ENCODE data around the gene CDC42EP4. TPM values are rescaled to one million over a fixed set of nuclear protein-coding genes. Genes with fewer than 3 reads are reported as not detected.

Gene CDC42EP4
- total RNA-seq, 1 experiment from 2014 or later: 83.1 TPM

DNA sequence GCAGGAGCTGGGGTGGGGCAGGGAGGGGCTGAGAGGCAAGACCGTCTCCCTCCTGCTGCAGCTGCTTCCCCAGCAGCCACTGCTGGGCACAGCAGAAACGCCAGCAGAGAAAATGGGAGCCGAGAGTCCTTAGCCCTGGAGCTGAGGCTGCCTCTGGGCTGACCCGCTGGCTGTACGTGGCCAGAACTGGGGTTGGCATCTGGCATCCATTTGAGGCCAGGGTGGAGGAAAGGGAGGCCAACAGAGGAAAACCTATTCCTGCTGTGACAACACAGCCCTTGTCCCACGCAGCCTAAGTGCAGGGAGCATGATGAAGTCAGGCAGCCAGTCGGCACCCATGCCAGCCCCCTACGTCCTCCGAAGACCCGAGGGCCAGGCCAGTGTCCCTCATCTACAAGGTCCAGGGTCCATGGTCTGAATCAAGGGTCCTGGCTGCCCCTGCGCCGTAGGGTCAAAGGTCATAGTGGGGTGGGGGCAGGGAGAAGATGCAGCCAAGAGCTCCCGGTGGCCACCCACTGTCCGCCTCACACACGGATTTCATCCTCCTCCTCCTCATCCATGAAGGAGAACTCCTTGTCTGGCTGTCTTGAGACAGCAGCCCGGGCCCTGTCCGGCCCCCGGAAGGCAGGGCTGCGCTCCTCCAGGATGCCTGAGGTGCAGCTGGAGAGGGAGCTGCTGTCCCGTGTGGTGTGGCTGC, 26.7 kb downstream of the CDC42EP4 start:
- DNase-seq: no peak
- Histone ChIP-seq H3K4me1 (ENCODE audit: insufficient read depth, low read length) (peaks cover 36% of the 10 kb centered on the region), H3K27me3 (ENCODE audit: low read length) (no peaks in the 10 kb centered on the region), H3K9me3 (ENCODE audit: low read length) (no peaks in the 10 kb centered on the region), H3K79me2 (ENCODE audit: low read length) (peaks cover 54% of the 10 kb centered on the region), H4K20me1 (ENCODE audit: low read length) (peaks cover 23% of the 10 kb centered on the region; the same call in 1 of the 2 replicates), H3K9ac (ENCODE audit: low read length) (no peak overlapping the region), H3K4me2 (ENCODE audit: low read length) (no peak overlapping the region), H3K4me3 (ENCODE audit: low read length) (no peak overlapping the region), H3F3A (ENCODE audit: low read length, unreplicated experiment) (no peaks in the 10 kb centered on the region), H3K36me3 (ENCODE audit: low read depth, low read length) (peaks cover 25% of the 10 kb centered on the region; the same call in 1 of the 2 replicates), H2AFZ (ENCODE audit: low read length) (no peak overlapping the region), H3K27ac (ENCODE audit: low read length) (no peak overlapping the region), H3K9me2 (replicated peaks; ENCODE audit: low read length) (no peaks in the 10 kb centered on the region)
- ChIA-PET POLR2A (ENCODE audit: unreplicated experiment) (no interaction called here), CTCF (no interaction called here)
- TF ChIP-seq EZH2 (IDR thresholded peaks at IDR 0.05; ENCODE audit: low read length, unreplicated experiment) (no peak), EZH2phosphoT487 (IDR thresholded peaks at IDR 0.05; ENCODE audit: borderline replicate concordance, low read length) (no peak)
- TF ChIP-seq, protein P1, sequence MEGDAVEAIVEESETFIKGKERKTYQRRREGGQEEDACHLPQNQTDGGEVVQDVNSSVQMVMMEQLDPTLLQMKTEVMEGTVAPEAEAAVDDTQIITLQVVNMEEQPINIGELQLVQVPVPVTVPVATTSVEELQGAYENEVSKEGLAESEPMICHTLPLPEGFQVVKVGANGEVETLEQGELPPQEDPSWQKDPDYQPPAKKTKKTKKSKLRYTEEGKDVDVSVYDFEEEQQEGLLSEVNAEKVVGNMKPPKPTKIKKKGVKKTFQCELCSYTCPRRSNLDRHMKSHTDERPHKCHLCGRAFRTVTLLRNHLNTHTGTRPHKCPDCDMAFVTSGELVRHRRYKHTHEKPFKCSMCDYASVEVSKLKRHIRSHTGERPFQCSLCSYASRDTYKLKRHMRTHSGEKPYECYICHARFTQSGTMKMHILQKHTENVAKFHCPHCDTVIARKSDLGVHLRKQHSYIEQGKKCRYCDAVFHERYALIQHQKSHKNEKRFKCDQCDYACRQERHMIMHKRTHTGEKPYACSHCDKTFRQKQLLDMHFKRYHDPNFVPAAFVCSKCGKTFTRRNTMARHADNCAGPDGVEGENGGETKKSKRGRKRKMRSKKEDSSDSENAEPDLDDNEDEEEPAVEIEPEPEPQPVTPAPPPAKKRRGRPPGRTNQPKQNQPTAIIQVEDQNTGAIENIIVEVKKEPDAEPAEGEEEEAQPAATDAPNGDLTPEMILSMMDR (conservative IDR thresholded peaks at IDR 0.05; ENCODE audit: low read depth, low read length): no peak
- ATAC-seq: no peak
- no TSS peak for BruUV-seq (replicated peaks)
- intact Hi-C loops (cut with micrococcal nuclease): no loop called here

DNA sequence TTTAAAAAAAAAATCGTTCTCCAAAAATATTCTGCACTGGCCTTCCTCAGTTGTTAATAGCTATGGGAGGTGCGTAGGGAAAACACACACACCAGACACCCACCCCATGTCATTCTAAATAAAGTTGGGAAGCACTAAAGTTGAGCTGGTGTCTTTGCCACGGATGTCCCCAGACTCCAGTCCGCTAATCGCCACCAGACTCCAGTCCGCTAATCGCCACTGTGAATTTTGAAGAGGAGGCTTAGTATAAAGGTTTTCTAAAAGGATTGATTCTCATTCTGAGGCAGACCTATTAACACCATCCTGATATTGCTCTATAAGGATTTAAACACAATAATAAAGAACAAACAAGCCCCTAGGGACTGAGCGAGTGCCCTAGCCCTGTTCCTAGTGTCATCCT, 27.4 kb downstream of the CDC42EP4 start:
- Histone ChIP-seq H4K20me1 (ENCODE audit: low read length) (peaks cover 23% of the 10 kb centered on the region; the same call in 1 of the 2 replicates), H3K79me2 (ENCODE audit: low read length) (peaks cover 47% of the 10 kb centered on the region)
- TF ChIP-seq, protein P1 (conservative IDR thresholded peaks at IDR 0.05; ENCODE audit: low read depth, low read length): no peak
- no peak for TF ChIP-seq EZH2phosphoT487 (IDR thresholded peaks at IDR 0.05; ENCODE audit: borderline replicate concordance, low read length)
- no peak for TF ChIP-seq EZH2 (IDR thresholded peaks at IDR 0.05; ENCODE audit: low read length, unreplicated experiment)

DNA sequence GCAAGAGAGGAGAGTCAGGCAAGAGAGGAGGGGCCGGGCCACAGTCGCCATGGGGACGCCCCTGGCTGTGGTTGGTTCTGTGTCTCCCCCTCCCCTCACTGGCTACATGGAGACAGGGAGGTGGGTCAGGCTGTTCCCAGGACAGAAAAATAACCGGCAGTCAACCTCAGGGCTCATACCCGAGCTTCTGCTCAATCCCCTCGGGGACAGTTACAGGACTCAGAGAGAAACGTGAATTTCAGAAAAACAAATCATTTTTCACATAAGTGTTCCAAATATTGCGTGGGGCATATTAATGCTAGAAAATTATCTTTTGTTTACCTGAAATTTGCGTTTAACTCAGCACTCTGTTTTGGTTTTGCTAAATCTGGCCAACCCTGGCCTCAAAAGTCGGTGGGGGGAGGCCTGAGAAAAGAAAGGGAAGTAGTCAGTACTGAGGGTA, 27.9 kb downstream of the CDC42EP4 start:
- peaks cover 23% of the 10 kb centered on the region; the same call in 1 of the 2 replicates for H4K20me1 ChIP-seq (ENCODE audit: low read length)

More for the DNA sequence above, 27.4 kb downstream of the CDC42EP4 start:
- DNase-seq: no peak
- no peak for ATAC-seq
- Histone ChIP-seq H3K9ac (ENCODE audit: low read length) (no peak overlapping the region), H3K9me2 (replicated peaks; ENCODE audit: low read length) (no peaks in the 10 kb centered on the region), H3K4me1 (ENCODE audit: insufficient read depth, low read length) (peaks cover 29% of the 10 kb centered on the region), H2AFZ (ENCODE audit: low read length) (no peak overlapping the region), H3K9me3 (ENCODE audit: low read length) (no peaks in the 10 kb centered on the region), H3K4me3 (ENCODE audit: low read length) (no peak overlapping the region), H3K27ac (ENCODE audit: low read length) (no peak overlapping the region), H3F3A (ENCODE audit: low read length, unreplicated experiment) (no peaks in the 10 kb centered on the region), H3K4me2 (ENCODE audit: low read length) (no peak overlapping the region), H3K27me3 (ENCODE audit: low read length) (no peaks in the 10 kb centered on the region), H3K36me3 (ENCODE audit: low read depth, low read length) (peaks cover 25% of the 10 kb centered on the region; the same call in 1 of the 2 replicates)
- POLR2A ChIA-PET (ENCODE audit: unreplicated experiment): no interaction called here
- CTCF ChIA-PET: no interaction called here
- intact Hi-C loops (cut with micrococcal nuclease): no loop called here
- BruUV-seq (replicated peaks): no TSS peak

More for the DNA sequence above, 27.9 kb downstream of the CDC42EP4 start:
- Histone ChIP-seq H3F3A (ENCODE audit: low read length, unreplicated experiment) (no peaks in the 10 kb centered on the region), H3K27me3 (ENCODE audit: low read length) (no peaks in the 10 kb centered on the region), H3K4me2 (ENCODE audit: low read length) (no peak overlapping the region), H3K79me2 (ENCODE audit: low read length) (peaks cover 42% of the 10 kb centered on the region), H3K36me3 (ENCODE audit: low read depth, low read length) (peaks cover 25% of the 10 kb centered on the region; the same call in 1 of the 2 replicates), H3K9me3 (ENCODE audit: low read length) (no peaks in the 10 kb centered on the region), H3K9me2 (replicated peaks; ENCODE audit: low read length) (no peaks in the 10 kb centered on the region), H3K9ac (ENCODE audit: low read length) (no peak overlapping the region), H3K27ac (ENCODE audit: low read length) (no peak overlapping the region), H3K4me1 (ENCODE audit: insufficient read depth, low read length) (peaks cover 24% of the 10 kb centered on the region), H3K4me3 (ENCODE audit: low read length) (no peak overlapping the region), H2AFZ (ENCODE audit: low read length) (no peak overlapping the region)
- DNase-seq (no peak), ATAC-seq (no peak)
- ChIA-PET CTCF (no interaction called here), POLR2A (ENCODE audit: unreplicated experiment) (no interaction called here)
- TF ChIP-seq EZH2phosphoT487 (IDR thresholded peaks at IDR 0.05; ENCODE audit: borderline replicate concordance, low read length) (no peak), EZH2 (IDR thresholded peaks at IDR 0.05; ENCODE audit: low read length, unreplicated experiment) (no peak)
- TF ChIP-seq, protein P1 (conservative IDR thresholded peaks at IDR 0.05; ENCODE audit: low read depth, low read length): no peak
- intact Hi-C loops (cut with micrococcal nuclease): no loop called here
- TSS peak; percentile 23 for BruUV-seq (replicated peaks)

Data from PC-3 (cell line).